K562 (cell line): ENCODE results near the gene HTR6. TPM values are rescaled to one million over a fixed set of nuclear protein-coding genes. Genes with fewer than 3 reads are reported as not detected.

Experiments used
- ATAC-seq: fragments of 200-7000 bp; cut with Tn5 transposase; 3 replicates; pipeline ENCODE4 v1.9.1; 2020; ENCODE audit warnings: moderate library complexity
- BruUV-seq: library from RNA; stranded (reverse); fragments of 400-500 nt; replicated peaks from 2 replicates; lab custom pipeline; 2021; lab: Mats Ljungman, UMichigan
- CTCF ChIA-PET: fragments of 300-600 bp; formaldehyde crosslinking; extraction: SDS; loops from one replicate; lab custom pipeline; 2021; ENCODE audit warnings: low intra/inter-chr PET ratio; lab: Yijun Ruan, JAX
- POLR2A ChIA-PET: fragments of 300-600, 350-650 bp; sonication (Branson Sonifier 250); formaldehyde crosslinking; extraction: SDS; loops from one replicate; lab custom pipeline; 2021; ENCODE audit warnings: antibody characterized with exemption, inconsistent platforms; lab: Yijun Ruan, JAX
- DNase-seq, 4 experiments: peaks; one replicate each; pipeline versions ENCODE4 v3.0.0 to v3.0.0-alpha.2; 2011 to 2018; ENCODE audit warnings: low spot score in 3 of 4, mixed read lengths in 3 of 4; ENCODE audit errors: extremely low read depth in 1 of 4
- FAIRE-seq: peaks from 2 replicates; lab custom pipeline; 2011; peaks lifted over from hg19 to GRCh38; lab: Jason Lieb, UNC
- H2AFZ ChIP-seq: 2 replicates; pipeline ENCODE4 v1.6.0; 2011; ENCODE audit warnings: low read depth, low read length, control low read depth, inconsistent platforms
- H3K27ac ChIP-seq: fragments of 200-600 bp; 3 replicates; pipeline ENCODE4 v1.8.0; 2011; ENCODE audit warnings: low read depth, mild to moderate bottlenecking, control low read depth, inconsistent platforms, low read length, moderate library complexity, mixed read lengths; ENCODE audit errors: extremely low read depth
- H3K27me3 ChIP-seq, 2 experiments: fragments of 300-600 bp in 1 of 2; 2 replicates in 1 of 2; 3 replicates in 1 of 2; pipeline versions ENCODE4 v1.6.0 to v1.8.0; 2011; ENCODE audit warnings: inconsistent platforms in 2 of 2, low read length in 2 of 2, mild to moderate bottlenecking in 1 of 2, mixed read lengths in 1 of 2, moderate library complexity in 1 of 2; ENCODE audit not compliant: control insufficient read depth in 2 of 2, insufficient read depth in 2 of 2
- H3K36me3 ChIP-seq: fragments of 300-600 bp; 3 replicates; pipeline ENCODE4 v1.8.0; 2011; ENCODE audit warnings: mild to moderate bottlenecking, low read length, inconsistent platforms; ENCODE audit not compliant: control insufficient read depth, insufficient read depth
- H3K4me1 ChIP-seq, 2 experiments: fragments of 200-600 bp in 1 of 2; replicated peaks in 1 of 2; 2 replicates in 1 of 2; 3 replicates in 1 of 2; pipeline versions ENCODE4 v1.5.1 to v1.8.0; 2011; ENCODE audit warnings: inconsistent platforms in 2 of 2, low read length in 2 of 2, mild to moderate bottlenecking in 1 of 2, mixed read lengths in 1 of 2, moderate library complexity in 1 of 2; ENCODE audit not compliant: control insufficient read depth in 2 of 2, insufficient read depth in 2 of 2
- H3K4me2 ChIP-seq: 2 replicates; pipeline ENCODE4 v1.6.1; 2011; ENCODE audit warnings: low read length, control low read depth, inconsistent platforms, mixed read lengths; ENCODE audit not compliant: insufficient read depth
- H3K4me3 ChIP-seq: fragments of 200-600 bp; sonication (generic), shearing (Covaris generic); 2 replicates; pipeline ENCODE4 v1.5.1; 2016; ENCODE audit warnings: control low read depth, inconsistent platforms
- H3K79me2 ChIP-seq: fragments of 200-600 bp; 3 replicates; pipeline ENCODE4 v1.8.0; 2011; ENCODE audit warnings: low read length, inconsistent platforms; ENCODE audit not compliant: control insufficient read depth, insufficient read depth
- H3K9ac ChIP-seq, 2 experiments: 2 replicates each; pipeline versions ENCODE4 v1.6.0 to v1.6.1; 2011; ENCODE audit warnings: low read depth in 2 of 2, low read length in 2 of 2, control low read depth in 1 of 2, inconsistent platforms in 1 of 2, mild to moderate bottlenecking in 1 of 2, mixed read lengths in 1 of 2; ENCODE audit not compliant: insufficient read depth in 1 of 2
- H3K9me1 ChIP-seq: one replicate; pipeline ENCODE4 v1.6.0; 2011; ENCODE audit warnings: inconsistent platforms, mild to moderate bottlenecking, low read length, moderate library complexity; ENCODE audit not compliant: control insufficient read depth, insufficient read depth
- H3K9me3 ChIP-seq: replicated peaks from 2 replicates; pipeline ENCODE4 v1.5.1; 2011; ENCODE audit warnings: low read depth, low read length, inconsistent platforms; ENCODE audit not compliant: control insufficient read depth, insufficient read depth
- H4K20me1 ChIP-seq: replicated peaks from 2 replicates; pipeline ENCODE4 v1.6.1; 2011; ENCODE audit warnings: low read length, inconsistent platforms, mixed read lengths; ENCODE audit not compliant: control insufficient read depth, insufficient read depth
- COPS2 ChIP-seq: fragments of 450-650 bp; conservative IDR thresholded peaks from 2 replicates; pipeline ENCODE4 v1.6.1; 2016; ENCODE audit warnings: mild to moderate bottlenecking, moderate library complexity
- FOXO4 ChIP-seq: fragments of 450-650 bp; formaldehyde crosslinking; IDR thresholded peaks from 2 replicates; pipeline ENCODE4 v1.4.0; 2020; ENCODE audit warnings: mild to moderate bottlenecking, moderate library complexity
- REST ChIP-seq, 2 experiments: fragments of 450-650 bp; formaldehyde crosslinking in 1 of 2; IDR thresholded peaks; 2 replicates each; pipeline versions ENCODE4 v1.4.0 to v1.6.1; 2014 to 2020; ENCODE audit warnings: mild to moderate bottlenecking in 2 of 2, borderline replicate concordance in 1 of 2, low read depth in 1 of 2
- WGBS: fragments of 100-300 bp; shearing (Covaris generic); methylation state at CpG from one replicate; pipeline ENCODE4 v1.1.6; 2016; ENCODE audit warnings: low coverage, mixed read lengths; ENCODE audit not compliant: insufficient coverage; ENCODE audit errors: missing lambda C conversion rate; 5-methylcytosine and 5-hydroxymethylcytosine counted together
- in situ Hi-C: fragments of 300-500 bp; cut with MboI; formaldehyde crosslinking; loops from 4 replicates; pipeline ENCODE4 v1.15.0; 2018; ENCODE audit warnings: inconsistent platforms, mixed read lengths
- intact Hi-C: fragments of 100-400 bp; cut with micrococcal nuclease; formaldehyde crosslinking; loops from 2 replicates; pipeline ENCODE4 v1.14.2; 2022
- polyA plus RNA-seq, 8 experiments: library from polyadenylated mRNA; depleted of rRNA in 4 of 8; stranded (reverse) in 5 of 8; unstranded in 3 of 8; fragments of >200 nt; fragmentation: Nextera tagmentation in 2 of 8; fragmentation: Illumina TruSeq in 1 of 8; extraction: Ambion mirVana in 2 of 8; extraction: Trizol in 1 of 8; gene quantifications; 2 replicates each; pipeline versions ENCODE4 v1.2.1 to v1.2.3, GENCODE V29; 2011 to 2014; ENCODE audit warnings: inconsistent platforms in 1 of 8, missing spikeins in 1 of 8
- total RNA-seq, 7 experiments: library from RNA; depleted of rRNA in 6 of 7; stranded (reverse); fragments of >200 nt in 6 of 7; fragmentation: Illumina TruSeq in 2 of 7; extraction: Trizol in 2 of 7; gene quantifications; 2 replicates each; pipeline versions ENCODE4 v1.2.1 to v1.2.3, GENCODE V29; 2011 to 2021; ENCODE audit warnings: low replicate concordance in 1 of 7

HTR6 gene
- total and polyA plus RNA-seq, 9 of the 15 experiments (the other 6 are each of a cell fraction or from before 2014, with no cell fraction given): not detected

GRCh38 chr1:19680644-19681043 is 16.0 kb downstream of the HTR6 start:
- Histone ChIP-seq H2AFZ (no peak overlapping the region), H3K27me3 (peaks cover 20 to 40% of the 10 kb centered on the region in 2 experiments), H3K4me2 (no peak overlapping the region), H4K20me1 (peaks cover 33% of the 10 kb centered on the region), H3K36me3 (no peaks in the 10 kb centered on the region), H3K4me1 (peaks cover 0 to 9% of the 10 kb centered on the region in 2 experiments; a peak in 1 of 5 replicates), H3K9me1 (no peaks in the 10 kb centered on the region), H3K9me3 (no peaks in the 10 kb centered on the region), H3K27ac (no peak overlapping the region), H3K79me2 (no peaks in the 10 kb centered on the region), H3K9ac (no peak overlapping the region), H3K4me3 (no peak overlapping the region)
- intact Hi-C loops (no loop called here), in situ Hi-C loops (no loop called here)
- FAIRE-seq: no peak
- ChIA-PET CTCF (no interaction called here), POLR2A (no interaction called here)
- WGBS: 1% methylated on average over 7 of the region's 7 CpGs
- no peak for DNase-seq
- no TSS peak for BruUV-seq
- TF ChIP-seq REST (IDR thresholded peaks at IDR 0.05; ENCODE audit: borderline replicate concordance) (peak; percentile 40), REST (CRISPR knock-in tag; IDR thresholded peaks at IDR 0.05; ENCODE audit: low read depth) (no peak), FOXO4 (CRISPR knock-in tag) (no peak), COPS2 (no peak)
- no peak for ATAC-seq
